Measurements from ENCODE around the gene PSMB7.
A peak's percentile ranks its signal among the peaks of the same experiment; 100 is the strongest.

Gene PSMB7
- total RNA-seq = 36.7 to 181 (median 45.9) reads per million in 3 experiments

- peak; percentile 96 for DNase-seq
These were observed at the start of gene PSMB7 for GRCh38 chr9:124415102-124415851. TSS of gene PSMB7 (minus strand) at chr9:124415442. CDS start at chr9:124415425, 17 bp downstream.

GRCh38 chr9:124462739-124463138 is 47.5 kb upstream of the PSMB7 start:
- DNase-seq = no peak

DNA sequence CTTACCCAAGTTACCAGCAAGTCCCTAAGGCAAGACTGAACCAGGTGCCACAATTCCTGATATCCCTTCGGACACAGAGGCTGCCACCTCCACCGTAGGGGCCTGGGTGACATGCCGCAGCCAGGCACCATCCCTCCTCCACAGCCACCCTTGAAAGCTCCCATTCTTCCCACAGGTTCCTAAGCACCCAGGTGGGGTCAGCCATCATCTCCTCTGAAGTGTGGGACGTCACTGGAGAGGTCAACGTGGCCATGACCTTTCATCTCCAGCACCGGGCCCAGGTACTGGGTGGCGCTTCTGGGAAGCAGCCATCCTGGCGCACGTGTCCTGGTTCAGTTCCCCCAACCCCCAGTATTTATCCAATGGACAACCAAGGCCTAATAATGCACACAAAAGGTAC is 43.2 kb upstream of the PSMB7 start:
- no peak for DNase-seq

- no peak for DNase-seq
These were observed 42.7 kb upstream of the PSMB7 start for GRCh38 chr9:124457887-124458431.

- no peak for DNase-seq
These were observed 42.0 kb upstream of the PSMB7 start for GRCh38 chr9:124457079-124457886.

DNA sequence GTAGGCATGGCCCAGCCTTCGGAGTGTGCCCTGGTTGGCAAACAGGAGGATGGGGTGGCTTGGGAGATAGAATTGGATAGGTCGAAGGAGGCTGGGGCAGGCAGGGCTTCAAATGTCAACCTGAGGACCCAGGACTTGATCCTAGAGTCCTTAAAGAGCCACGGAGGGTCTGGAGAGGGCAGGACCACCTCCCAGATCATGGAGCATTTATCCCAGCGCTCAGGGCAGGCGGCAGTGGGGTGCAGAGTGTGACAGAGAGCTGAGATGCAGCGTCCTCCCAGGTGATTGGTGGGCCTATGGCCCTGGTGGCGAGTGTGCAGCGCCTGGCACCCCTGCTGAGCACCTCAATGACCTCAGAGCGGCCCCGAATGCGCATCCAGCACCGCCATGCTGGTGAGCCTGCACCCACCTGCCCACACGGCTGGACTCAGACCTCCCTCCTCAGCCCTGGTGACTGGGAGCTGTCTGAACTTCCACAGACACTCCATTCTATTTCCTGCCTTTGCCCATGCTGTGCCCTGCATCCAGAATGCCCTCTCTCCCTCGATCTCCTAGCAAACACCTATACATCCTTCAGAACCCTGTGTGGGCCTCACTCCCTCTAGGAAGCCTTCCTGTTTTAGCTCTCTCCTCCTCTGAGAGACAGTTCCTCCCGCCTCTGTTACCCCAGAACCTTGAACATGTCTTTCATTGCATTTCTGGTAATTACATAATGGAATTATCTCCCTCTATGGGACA is 41.3 kb upstream of the PSMB7 start:
- DNase-seq = no peak

GRCh38 chr9:124455820-124456219 is 40.6 kb upstream of the PSMB7 start:
- DNase-seq = no peak

- DNase-seq = no peak
These were observed 39.7 kb upstream of the PSMB7 start for GRCh38 chr9:124454791-124455443.

DNA sequence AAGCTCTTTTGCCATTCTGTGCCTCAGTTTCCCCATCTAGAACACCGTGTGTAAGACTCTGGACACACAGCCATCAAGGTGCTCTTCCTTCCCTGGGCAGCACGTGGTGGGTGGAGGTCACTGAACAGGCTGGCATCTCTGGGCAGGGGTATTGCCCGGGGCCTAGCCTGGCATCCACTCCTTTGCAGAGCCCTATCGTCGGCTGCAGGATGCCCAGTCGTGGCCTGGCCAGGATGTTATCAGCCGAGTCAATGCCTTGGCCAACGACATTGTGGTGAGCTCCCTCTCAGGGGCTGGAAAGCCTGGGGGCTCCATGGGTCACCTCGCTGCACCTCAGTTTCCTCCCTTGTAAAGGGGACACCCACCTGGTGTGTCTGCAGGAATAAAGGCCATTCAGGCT is 39.1 kb upstream of the PSMB7 start:
- DNase-seq = no peak

DNA sequence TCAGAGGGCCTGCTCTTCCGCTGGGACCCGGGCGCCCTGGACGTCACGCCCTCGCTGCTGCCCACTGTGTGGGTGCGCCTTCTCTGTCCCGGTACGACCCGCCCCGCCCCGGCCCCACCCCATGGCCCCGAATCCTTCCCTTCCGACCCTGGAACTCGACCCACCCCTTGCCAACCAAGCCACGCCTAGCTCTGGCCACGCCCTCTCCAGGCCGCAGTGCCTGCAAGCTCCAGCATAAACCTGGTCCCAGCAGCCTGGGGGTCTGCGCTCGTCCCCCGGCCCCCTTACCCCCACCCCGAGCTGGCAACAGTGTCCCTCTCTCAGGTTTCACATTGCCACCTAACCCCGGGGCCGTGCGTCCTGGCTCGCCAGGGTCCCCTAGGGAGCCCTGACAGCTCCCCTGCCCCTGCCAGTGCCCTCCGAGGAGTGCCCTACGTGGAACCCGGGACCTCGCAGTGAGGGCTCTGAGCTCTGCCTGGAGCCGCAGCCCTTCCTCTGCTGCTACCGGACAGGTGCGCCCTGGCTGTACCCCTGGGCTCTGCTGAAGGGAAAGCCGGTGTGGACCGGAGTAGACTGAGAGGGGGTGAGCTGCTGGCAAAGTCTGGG is 38.4 kb upstream of the PSMB7 start:
- no peak for DNase-seq

DNA sequence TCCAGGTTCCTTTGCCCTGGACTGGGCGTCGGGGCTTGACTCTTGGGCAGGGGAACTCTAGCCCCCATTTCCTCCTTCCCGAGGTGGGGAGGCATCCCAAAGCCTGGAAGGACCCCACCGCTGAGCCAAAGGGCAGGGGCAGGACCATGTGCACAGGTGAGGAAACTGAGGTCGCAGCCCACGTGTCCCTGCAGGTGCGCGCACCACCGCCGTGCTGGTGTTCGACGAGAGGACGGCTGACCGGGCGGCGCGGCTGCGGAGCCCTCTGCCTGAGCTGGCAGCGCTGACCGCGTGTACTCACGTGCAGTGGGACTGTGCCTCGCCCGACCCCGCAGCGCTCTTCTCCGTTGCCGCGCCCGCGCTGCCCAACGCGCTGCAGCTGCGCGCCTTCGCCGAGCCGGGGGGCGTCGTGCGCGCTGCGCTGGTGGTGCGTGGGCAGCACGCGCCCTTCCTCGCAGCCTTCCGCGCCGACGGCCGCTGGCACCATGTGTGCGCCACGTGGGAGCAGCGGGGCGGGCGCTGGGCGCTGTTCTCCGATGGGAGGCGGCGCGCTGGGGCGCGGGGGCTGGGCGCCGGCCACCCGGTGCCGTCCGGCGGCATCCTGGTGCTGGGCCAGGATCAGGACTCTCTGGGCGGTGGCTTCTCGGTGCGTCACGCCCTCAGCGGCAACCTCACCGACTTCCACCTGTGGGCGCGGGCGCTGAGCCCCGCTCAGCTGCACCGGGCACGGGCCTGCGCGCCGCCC is 37.8 kb upstream of the PSMB7 start:
- DNase-seq = no peak

DNA sequence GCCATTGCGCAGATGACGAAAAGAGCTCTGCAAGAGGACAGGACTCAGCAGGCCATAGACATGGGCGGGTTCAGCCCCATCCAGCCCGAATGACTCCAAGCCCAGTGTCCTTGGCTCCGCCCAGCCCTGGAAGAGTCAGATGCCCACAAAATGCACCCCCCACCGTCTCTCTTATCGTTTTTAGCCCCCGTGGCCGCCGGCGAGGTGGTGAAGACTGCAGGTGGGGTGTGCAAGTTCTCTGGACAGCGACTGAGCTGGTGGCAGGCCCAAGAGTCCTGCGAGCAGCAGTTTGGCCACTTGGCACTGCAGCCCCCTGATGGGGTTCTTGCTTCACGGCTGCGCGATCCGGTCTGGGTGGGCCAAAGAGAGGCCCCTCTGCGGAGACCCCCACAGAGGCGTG is 37.1 kb upstream of the PSMB7 start:
- DNase-seq = no peak

GRCh38 chr9:124450931-124451661 is 35.9 kb upstream of the PSMB7 start:
- DNase-seq = no peak

DNA sequence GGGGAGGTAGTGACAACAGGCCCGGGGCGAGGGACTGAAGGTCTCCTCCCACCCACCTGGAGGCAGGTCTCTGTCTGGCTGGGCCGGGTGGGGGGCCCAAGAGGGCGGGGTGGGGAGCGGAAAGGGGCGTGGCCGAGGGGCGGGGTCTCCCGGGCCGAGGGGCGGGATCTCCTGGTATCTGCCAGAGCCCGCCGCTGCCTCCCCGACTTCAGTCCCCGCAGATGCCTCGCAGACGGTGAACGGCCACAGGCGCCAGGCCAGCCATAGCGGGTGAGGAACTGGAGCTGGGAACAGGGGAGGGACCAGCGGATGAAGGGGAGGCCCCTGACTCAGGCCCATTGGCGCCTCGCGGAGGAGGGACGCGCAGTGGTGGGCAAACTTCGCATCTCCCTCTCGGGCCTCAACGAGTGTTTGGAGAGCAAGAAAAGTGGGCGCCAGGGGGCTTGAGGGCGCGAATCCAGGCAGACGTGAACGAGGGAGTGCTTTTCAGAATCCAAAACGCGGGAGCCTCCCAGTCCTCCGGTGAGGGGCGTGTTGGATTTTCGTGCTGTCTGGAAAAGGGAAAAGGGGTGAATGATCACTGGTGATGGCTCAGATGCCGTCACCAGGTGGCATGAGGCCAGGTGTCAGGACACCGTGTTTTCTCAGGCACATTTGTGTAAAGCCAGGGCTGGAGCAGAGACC is 35.1 kb upstream of the PSMB7 start, which contains the start of gene ADGRD2:
TSS of gene ADGRD2 (plus strand) at position 211 of the 684 bp plus-strand sequence. CDS start 1,216 bp downstream, outside the sequence.
- DNase-seq = no peak

- DNase-seq = no peak
These were observed 34.3 kb upstream of the PSMB7 start for GRCh38 chr9:124449381-124450151.

GRCh38 chr9:124448019-124448418 is 32.8 kb upstream of the PSMB7 start:
- no peak for DNase-seq

DNA sequence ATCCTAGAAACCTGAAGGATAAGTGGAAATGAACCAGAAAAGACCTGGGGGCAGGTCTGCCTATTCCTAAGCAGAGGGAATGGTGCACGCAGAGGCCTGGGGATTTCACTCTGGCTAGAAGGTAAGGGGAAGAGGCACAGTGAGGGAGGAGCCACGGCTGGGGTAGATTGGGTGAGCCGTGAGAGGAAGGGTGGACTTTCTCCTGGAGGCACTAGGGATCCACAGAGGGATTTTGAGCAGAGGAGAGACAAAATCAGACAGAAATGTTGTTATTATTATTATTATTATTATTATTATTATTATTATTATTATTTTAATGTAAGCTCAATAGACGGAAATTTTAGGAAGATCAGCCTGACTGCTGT is 32.0 kb upstream of the PSMB7 start:
- no peak for DNase-seq

GRCh38 chr9:124444166-124444565 is 28.9 kb upstream of the PSMB7 start:
- DNase-seq = no peak

DNA sequence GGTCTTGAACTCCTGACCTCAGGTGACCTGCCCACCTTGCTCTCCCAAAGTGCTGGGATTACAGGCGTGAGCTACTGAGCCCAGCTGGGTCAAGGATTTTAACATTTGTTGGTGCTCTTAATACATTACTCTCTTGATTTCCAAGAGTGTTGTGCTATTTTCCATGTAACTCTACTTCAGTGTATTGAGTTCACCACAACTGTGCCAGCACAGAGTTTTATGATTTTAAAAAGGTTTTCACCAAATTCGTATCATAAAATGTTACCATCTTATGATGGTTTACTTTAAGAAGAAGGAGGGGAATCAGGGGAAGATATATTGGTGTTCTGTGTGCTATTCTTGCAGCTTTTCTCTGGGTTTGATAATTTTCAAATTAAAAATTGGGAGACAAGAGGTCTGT is 28.4 kb upstream of the PSMB7 start:
- DNase-seq = no peak
